Fibroblast of the aortic adventitia (primary cell): ENCODE results near the gene HOXB8. TPM values are rescaled to one million over a fixed set of nuclear protein-coding genes. Genes with fewer than 3 reads are reported as not detected.

Source experiments
- DNase-seq: peaks from one replicate; pipeline ENCODE4 v3.0.0-alpha.2; 2010; ENCODE audit warnings: low read depth
- H3K4me3 ChIP-seq: 2 replicates; pipeline ENCODE4 v1.5.1; 2011; ENCODE audit warnings: low read depth, mild to moderate bottlenecking, control low read depth, low read length, moderate library complexity
- total RNA-seq: library from RNA; depleted of rRNA; stranded (reverse); fragments of >200 nt; gene quantifications from 2 replicates; pipeline ENCODE4 v1.2.3, GENCODE V29; 2012; ENCODE audit warnings: low replicate concordance
- TF ChIP-seq, protein P1 (sequence below): IDR thresholded peaks from 2 replicates; pipeline ENCODE4 v1.5.1; 2011; ENCODE audit warnings: mild to moderate bottlenecking, low read length, control low read depth, inconsistent platforms; ENCODE audit not compliant: insufficient read depth

The HOXB8 gene
- total RNA-seq, 1 donor = 0.09 TPM

DNA sequence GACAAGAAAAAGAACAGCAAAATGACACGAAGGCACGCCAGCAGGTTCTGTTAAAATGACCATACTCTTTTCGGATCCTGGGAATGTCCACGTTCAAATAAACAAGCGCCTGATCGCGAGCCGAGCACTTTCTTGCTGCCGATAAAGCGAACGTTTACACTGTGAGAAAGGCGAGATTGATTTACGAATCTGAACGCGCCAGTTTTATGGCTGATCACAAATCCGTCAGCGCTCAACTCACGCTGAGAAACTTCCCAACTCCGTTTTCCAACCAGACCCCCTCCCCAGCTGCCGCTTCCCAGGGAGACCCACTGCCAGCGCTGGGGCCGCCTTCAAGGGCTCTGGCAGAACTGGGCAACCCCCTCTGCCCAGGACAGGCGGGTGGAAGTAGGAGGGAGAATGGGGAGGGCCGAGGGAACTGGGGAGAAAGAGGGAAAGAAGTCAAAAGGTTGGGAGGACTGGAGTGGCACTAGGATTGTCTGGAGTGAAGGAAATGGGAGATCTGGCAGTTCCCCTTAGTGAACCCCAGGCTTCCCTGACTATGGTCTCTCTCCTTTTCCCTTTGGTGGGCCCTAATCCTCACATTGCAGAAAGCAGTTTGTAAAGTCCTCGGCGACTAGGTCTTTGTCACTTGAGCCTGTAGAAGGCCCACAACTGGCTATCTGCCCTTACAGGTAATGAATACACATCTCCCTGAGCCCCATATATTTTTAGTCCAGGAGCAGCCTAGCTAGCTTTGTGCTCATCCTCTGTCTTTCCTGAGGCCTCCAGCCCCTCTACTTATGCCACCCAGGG is 43.9 kb downstream of the HOXB8 start:
- peak overlapping the region; percentile 55 for H3K4me3 ChIP-seq

DNA sequence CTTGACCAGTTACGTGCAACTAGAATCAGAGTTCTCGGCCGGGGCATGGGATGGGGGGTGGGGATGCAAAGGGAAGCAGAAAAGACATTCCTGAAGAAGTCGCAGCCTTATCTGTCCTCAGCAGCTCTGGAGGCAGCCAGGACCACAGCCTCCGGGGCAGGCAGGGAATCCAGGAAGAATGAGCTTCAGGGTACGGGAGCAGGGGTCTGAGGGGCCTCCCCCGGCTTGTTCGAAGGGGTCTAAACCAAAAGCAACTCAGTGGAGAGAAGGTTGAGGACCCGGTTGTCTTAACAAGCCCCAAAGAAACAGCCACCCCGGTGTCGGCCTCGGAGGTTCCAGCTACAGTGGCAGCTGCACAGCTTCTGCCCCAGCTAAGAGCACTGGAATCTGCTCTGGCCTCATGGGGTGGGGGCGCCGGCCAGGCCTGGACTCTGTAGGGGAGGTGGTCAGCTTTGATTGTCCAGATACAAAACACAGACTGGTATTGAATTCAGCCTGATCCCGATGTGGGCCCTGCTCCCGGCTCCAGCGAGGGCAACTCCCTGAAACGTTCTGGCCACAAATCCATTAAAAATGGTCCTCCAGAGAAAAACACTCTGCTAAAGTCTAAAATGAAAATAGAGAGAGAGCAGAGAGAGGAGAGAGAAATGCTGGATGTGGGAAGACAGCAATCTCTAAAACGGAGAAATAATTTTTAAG is 44.6 kb downstream of the HOXB8 start:
- H3K4me3 ChIP-seq = peak overlapping the region; percentile 55
- TF ChIP-seq, protein P1, sequence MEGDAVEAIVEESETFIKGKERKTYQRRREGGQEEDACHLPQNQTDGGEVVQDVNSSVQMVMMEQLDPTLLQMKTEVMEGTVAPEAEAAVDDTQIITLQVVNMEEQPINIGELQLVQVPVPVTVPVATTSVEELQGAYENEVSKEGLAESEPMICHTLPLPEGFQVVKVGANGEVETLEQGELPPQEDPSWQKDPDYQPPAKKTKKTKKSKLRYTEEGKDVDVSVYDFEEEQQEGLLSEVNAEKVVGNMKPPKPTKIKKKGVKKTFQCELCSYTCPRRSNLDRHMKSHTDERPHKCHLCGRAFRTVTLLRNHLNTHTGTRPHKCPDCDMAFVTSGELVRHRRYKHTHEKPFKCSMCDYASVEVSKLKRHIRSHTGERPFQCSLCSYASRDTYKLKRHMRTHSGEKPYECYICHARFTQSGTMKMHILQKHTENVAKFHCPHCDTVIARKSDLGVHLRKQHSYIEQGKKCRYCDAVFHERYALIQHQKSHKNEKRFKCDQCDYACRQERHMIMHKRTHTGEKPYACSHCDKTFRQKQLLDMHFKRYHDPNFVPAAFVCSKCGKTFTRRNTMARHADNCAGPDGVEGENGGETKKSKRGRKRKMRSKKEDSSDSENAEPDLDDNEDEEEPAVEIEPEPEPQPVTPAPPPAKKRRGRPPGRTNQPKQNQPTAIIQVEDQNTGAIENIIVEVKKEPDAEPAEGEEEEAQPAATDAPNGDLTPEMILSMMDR = no peak
- DNase-seq = peak; percentile 61

More for the DNA sequence above, 43.9 kb downstream of the HOXB8 start:
- peak; percentile 65 for DNase-seq
- TF ChIP-seq, protein P1 = no peak

DNA sequence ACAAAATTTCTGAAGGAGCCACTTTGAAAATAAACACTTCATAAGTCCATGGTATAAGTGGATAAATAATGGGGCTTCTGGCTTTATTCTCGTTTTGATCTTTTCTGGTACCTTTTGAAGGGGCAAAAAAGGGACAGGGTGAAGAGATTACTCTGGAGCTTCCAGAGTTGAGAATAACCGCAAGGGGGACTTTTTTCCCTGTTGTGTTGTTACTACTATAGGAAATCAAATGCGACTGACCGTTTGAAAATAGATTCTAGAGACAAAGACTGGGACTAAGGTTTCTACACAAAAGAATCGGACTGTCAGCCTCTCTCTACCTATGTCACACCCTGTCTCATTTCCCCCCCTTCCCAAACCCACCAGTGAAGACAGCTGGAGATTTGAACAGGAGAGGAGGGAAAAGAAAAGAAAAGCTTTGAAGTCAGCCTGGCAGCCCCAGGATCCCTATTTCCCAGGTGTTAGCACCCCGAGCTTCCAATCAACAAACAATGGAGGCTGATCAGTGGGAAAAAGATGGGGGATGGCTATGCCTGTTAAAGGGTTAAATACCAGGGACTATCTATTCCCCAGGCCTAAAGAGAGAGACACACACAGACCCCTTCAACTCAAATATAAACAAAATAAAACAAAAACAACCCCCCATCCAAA is 45.3 kb downstream of the HOXB8 start:
- TF ChIP-seq, protein P1 = peak; percentile 35
- DNase-seq = peak; percentile 68
- peak overlapping the region; percentile 55 for H3K4me3 ChIP-seq

DNA sequence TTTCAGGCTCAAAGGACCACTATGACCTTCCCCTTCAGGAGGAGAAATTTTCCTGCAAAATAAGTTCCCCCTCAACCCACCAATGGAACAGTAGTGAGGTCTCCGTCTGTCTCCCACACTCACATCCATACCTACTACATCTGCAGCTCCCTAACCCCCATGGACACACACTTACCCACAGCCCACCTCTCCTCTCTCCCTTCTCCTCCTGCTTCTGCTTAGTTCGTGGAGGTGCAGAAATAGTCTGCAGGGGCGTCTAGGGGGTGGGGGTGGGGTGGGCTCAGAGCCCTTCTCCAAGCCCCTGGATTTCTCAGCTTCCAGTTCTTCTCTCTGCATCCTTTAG is 45.9 kb downstream of the HOXB8 start:
- no peak for DNase-seq
- TF ChIP-seq, protein P1 = no peak
- H3K4me3 ChIP-seq = peak overlapping the region; percentile 61

DNA sequence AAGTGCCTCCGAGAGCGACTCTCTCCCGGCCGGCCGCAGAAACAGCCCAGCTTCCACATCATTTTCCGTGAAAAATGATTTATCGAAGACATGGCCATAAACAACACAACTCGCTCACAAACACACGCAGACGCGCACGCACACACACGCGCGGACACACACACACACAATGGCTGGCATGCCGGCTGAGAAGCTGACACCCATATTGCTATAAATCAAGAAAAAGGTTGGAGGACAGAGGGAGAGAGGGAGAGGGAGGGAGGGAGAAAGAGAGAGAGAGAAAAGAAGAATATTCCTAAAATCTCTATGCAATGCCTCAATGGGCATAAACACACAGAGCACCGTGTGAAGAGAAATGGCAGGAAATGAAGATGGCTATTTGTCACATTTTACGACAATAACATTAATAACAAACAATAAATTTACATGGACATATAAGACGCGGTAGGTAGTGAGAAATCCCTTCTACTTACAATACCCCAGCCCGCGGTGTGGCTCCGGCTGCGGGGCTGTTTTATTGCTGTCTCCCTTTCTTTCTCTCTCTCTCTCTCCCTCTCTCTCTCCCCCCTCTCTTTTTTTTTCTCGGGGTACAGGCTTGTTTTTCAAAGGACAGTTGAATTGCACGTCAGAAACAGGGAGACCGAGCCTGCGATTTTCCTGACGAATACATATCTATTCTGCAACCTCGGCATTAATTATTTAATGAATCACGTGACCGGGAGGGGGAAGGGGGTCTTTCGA is 46.4 kb downstream of the HOXB8 start:
- peak overlapping the region; percentile 61 for H3K4me3 ChIP-seq
- TF ChIP-seq, protein P1 = no peak
- peak; percentile 70 for DNase-seq

DNA sequence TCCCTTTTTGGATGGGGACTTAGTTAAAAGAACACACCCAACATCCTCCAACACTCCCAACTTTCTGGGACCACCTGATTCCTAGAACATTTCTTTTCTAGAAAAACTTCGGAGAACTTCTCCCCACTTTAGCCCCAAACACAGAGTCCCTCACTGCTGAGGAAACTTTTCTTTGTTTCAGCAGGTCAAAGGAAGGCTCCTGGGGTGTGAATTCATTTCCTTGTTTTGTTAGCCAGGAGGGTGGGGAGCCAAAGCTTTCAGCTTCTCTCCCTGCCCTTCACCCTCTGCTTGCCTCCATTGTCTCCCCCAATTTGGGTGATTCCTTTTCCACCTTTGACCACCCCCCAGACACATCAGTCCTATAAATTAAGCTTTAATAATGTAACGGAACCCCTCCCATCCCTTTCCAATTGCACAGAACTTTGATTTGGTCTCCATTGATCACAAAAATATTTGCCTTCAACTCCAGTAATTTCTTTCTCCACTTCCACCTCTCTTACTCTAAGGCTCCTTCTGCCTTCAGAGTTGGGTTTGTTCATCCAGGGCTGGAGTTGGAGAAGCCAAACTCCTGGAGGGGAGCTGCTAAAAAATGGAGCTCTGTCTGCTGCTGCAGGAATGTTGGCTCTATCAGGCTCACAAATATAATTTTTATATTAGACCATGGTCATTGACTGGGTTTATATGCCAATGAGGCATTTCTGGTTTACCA is 47.3 kb downstream of the HOXB8 start:
- DNase-seq = peak; percentile 44
- peak overlapping the region; percentile 61 for H3K4me3 ChIP-seq
- TF ChIP-seq, protein P1 = no peak
